Stimulated activated CD8-positive, alpha-beta memory T cell treated with anti-CD3 and anti-CD28 coated beads, Interleukin-7, amount 100 ng/mL, for 48 hours (primary cell): ENCODE measurements around the gene ZNF746.

ENCODE experiments used
- DNase-seq, 2 donors: peaks; one replicate each; pipeline ENCODE4 v3.0.0-alpha.2; 2020; ENCODE audit warnings: low read depth in 1 of 2; ENCODE audit errors: extremely low read depth in 1 of 2

ZNF746 gene

GRCh38 chr7:149427893-149428292 is 69.7 kb downstream of the ZNF746 start:
- DNase-seq = no peak

- DNase-seq = no peak
Measured at GRCh38 chr7:149427096-149427680, 70.4 kb downstream of the ZNF746 start.

GRCh38 chr7:149423449-149424110 is 74.0 kb downstream of the ZNF746 start:
- DNase-seq = no peak

- no peak for DNase-seq
Measured at GRCh38 chr7:149422914-149423301, 74.7 kb downstream of the ZNF746 start.
